Measurements from ENCODE around the gene SCEL. TPM values are rescaled to one million over a fixed set of nuclear protein-coding genes. Genes with fewer than 3 reads are reported as not detected.
A peak's percentile ranks its signal among the peaks of the same experiment; 100 is the strongest.

The SCEL gene
- total RNA-seq, 1 donor from 2014 or later: 60.8 TPM

DNA sequence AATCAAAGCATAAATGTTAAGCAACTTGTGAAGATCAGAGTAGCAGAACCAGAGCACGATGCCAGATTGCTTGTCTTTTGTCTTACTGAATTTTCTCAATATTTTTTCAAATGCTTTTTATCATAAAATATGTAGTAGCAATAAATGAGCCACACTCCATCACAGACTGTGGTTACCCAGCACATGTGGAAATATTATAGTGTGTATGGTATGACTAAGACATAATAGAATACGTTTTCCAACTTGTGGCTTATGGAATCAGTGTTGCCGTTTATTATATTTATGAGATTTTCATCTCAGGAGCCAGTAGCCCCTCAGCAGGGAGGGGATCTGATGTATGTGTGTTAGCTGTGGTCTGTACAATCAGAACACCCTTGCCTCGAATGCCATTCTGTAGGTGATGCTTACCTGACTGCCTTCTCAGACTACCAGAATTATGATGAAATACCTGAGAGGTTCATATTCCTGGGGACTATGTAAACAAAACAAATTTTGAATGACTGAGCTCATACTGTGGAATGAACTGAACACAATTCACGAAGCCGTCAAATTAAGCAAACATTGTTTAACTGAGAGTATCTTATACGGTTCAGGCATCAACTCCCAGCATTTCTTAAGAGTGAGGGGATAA lies 1.9 kb downstream of the SCEL start:
- Histone ChIP-seq H3K4me3 (ENCODE audit: low read depth, low read length) (no peak overlapping the region), H3K27me3 (ENCODE audit: control insufficient read depth, insufficient read depth, low read length) (no peaks in the 10 kb centered on the region), H3K36me3 (ENCODE audit: control insufficient read depth, insufficient read depth, low read length) (no peaks in the 10 kb centered on the region)
- DNase-seq (ENCODE audit: low read depth) (peak; percentile 92), FAIRE-seq (no peak)
- TF ChIP-seq CTCF (IDR thresholded peaks at IDR 0.05; ENCODE audit: insufficient read depth, low read length, severe bottlenecking): no peak

DNA sequence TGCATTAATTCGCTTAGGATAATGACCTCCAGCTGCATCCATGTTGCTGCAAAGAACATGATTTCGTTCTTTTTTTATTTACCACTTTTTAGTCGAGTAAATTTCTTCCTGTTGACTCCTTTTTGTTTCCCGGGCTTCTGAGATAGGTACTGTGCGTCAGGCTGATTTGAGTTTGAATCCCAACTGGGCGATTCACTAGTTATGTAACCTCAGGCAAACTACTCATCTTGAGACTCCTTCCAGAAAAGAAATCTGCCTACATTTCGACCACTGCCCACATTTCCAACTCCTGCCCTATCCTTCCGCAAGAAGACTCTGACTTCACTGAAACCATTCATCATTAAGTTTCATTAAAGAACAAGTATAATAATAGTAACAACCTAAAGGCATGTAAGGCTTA lies 8.2 kb downstream of the SCEL start:
- FAIRE-seq: no peak
- DNase-seq (ENCODE audit: low read depth): peak; percentile 33
- Histone ChIP-seq H3K4me3 (ENCODE audit: low read depth, low read length) (no peak overlapping the region), H3K36me3 (ENCODE audit: control insufficient read depth, insufficient read depth, low read length) (no peaks in the 10 kb centered on the region), H3K27me3 (ENCODE audit: control insufficient read depth, insufficient read depth, low read length) (no peaks in the 10 kb centered on the region)
- no peak for TF ChIP-seq CTCF (IDR thresholded peaks at IDR 0.05; ENCODE audit: insufficient read depth, low read length, severe bottlenecking)

DNA sequence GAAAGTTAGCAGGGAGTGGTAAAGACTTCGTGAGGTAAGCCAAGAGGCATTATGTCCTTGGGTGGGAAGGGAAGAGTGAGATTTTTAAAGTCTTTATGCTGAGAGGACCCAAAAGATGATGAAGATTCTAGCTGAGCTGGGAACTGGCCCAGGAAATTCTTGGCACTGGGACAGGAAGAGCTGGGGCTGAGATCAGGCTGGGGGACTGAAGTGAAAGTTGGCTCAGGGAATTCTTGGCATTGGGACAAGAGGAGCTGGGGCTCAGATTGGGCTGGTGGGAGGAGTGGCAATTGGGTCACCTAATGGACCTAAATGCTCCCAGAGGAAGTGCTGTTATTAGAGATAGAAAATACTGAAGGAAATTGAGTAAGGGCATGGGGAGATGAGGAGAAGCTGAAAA lies 8.8 kb downstream of the SCEL start:
- FAIRE-seq: no peak
- Histone ChIP-seq H3K4me3 (ENCODE audit: low read depth, low read length) (no peak overlapping the region), H3K36me3 (ENCODE audit: control insufficient read depth, insufficient read depth, low read length) (no peaks in the 10 kb centered on the region), H3K27me3 (ENCODE audit: control insufficient read depth, insufficient read depth, low read length) (no peaks in the 10 kb centered on the region)
- DNase-seq (ENCODE audit: low read depth): peak; percentile 31
- no peak for TF ChIP-seq CTCF (IDR thresholded peaks at IDR 0.05; ENCODE audit: insufficient read depth, low read length, severe bottlenecking)

DNA sequence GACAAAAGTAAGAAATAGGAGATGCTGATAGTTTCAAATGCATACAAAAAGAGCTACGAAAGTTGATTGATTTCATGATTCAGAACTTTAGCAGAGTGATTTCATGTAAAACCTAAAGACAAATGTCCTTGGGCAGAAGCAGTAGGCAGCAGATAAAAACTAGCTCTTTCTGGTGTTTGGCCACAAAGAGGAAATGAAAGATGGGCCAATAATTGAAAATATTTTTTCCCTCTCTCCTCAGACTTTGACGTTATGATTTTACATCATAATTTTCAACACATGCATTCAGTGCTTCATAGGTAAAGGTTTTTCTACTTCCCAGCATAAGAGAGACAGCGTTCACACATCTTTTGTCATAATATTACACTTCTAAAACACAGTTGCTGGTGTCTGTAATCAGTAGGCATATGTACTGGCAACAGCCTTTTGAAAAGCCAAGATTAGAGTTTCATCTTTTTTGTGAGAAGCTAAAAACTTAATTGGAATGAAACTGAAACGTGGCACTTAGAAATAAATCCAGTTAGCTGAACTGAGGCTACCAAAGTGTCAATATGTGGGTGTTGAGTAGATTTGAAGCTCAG lies 9.3 kb downstream of the SCEL start:
- Histone ChIP-seq H3K4me3 (ENCODE audit: low read depth, low read length) (no peak overlapping the region), H3K27me3 (ENCODE audit: control insufficient read depth, insufficient read depth, low read length) (no peaks in the 10 kb centered on the region), H3K36me3 (ENCODE audit: control insufficient read depth, insufficient read depth, low read length) (no peaks in the 10 kb centered on the region)
- TF ChIP-seq CTCF (IDR thresholded peaks at IDR 0.05; ENCODE audit: insufficient read depth, low read length, severe bottlenecking): no peak
- FAIRE-seq (no peak), DNase-seq (ENCODE audit: low read depth) (no peak)

DNA sequence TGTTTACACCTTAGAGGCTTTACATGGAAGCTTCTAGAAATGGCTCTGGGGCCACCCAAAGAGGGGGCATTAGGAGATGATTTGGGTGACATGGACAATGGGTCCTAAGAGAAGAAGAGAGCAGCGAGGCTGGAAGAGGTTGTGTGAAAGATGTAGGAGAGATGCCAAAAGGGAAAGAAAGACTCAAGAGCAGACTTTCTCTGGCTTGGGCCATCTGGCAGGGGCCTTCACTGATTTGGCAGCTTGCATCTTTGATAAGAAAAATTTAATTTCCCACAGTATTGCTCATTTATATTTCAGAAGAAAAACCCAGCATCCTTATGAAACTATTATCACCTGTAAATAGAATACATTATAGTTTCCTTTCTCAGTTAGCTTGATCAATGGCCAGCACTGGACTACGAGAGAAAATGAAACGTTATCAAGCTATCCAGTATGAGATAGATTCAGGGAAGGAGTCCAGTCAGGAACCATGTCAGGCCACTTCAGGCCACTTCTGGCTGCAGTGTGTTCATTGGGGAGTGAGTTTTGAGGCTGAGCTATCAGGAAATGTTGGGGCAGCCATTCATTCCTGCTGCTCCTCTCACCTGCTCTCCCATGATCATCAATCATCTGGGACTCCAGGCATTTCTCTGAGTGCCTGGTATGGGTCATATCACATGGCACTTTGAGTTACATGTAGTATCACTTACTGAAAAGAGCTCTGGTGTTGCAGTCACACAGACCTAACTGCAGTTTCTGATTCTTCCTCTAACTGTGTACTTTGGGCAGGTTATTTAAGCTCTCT lies 10.3 kb downstream of the SCEL start:
- Histone ChIP-seq H3K36me3 (ENCODE audit: control insufficient read depth, insufficient read depth, low read length) (no peaks in the 10 kb centered on the region), H3K4me3 (ENCODE audit: low read depth, low read length) (no peak overlapping the region), H3K27me3 (ENCODE audit: control insufficient read depth, insufficient read depth, low read length) (no peaks in the 10 kb centered on the region)
- DNase-seq (ENCODE audit: low read depth) (no peak), FAIRE-seq (no peak)
- no peak for TF ChIP-seq CTCF (IDR thresholded peaks at IDR 0.05; ENCODE audit: insufficient read depth, low read length, severe bottlenecking)
